Pancreas (tissue), 10 donors: ENCODE results near the gene ANKRD63. TPM values are rescaled to one million over a fixed set of nuclear protein-coding genes. Genes with fewer than 3 reads are reported as not detected.

Source experiments
- ATAC-seq, 4 donors: fragments of 200-7000 bp; cut with Tn5 transposase; one replicate each; pipeline versions ENCODE4 v1.8.0 to v1.9.1; 2020; ENCODE audit warnings: mild to moderate bottlenecking in 4 of 4, moderate library complexity in 4 of 4
- DNase-seq, 6 donors: peaks; one replicate each; pipeline ENCODE4 v3.0.0-alpha.2; 2020
- FAIRE-seq: peaks from 2 replicates; lab custom pipeline; 2012; peaks lifted over from hg19 to GRCh38; lab: Jason Lieb, UNC
- H3K27ac ChIP-seq, 4 donors: fragments of 200-600 bp; sonication (generic); 1 replicate in 3 of 4; 2 replicates in 1 of 4; pipeline versions ENCODE4 v1.5.0 to v1.8.0; 2020
- H3K27me3 ChIP-seq, 4 donors: fragments of 200-600 bp; one replicate each; pipeline ENCODE4 v1.8.0; 2021
- H3K36me3 ChIP-seq, 3 donors: fragments of 200-600 bp; sonication (generic) in 1 of 3; one replicate each; pipeline versions ENCODE4 v1.5.0 to v1.8.0; 2020 to 2021
- H3K4me1 ChIP-seq, 3 donors: fragments of 200-600 bp; one replicate each; pipeline ENCODE4 v1.8.0; 2021
- H3K4me3 ChIP-seq, 4 donors: fragments of 200-600 bp; sonication (generic) in 2 of 4; one replicate each; pipeline versions ENCODE4 v1.5.0 to v1.8.0; 2020 to 2021
- H3K9me3 ChIP-seq, 4 donors: fragments of 200-600 bp; one replicate each; pipeline ENCODE4 v1.8.0; 2021
- CTCF ChIP-seq, 4 donors: fragments of 200-600 bp; sonication (generic) in 3 of 4; IDR thresholded peaks; one replicate each; pipeline versions ENCODE4 v1.5.0 to v1.8.0; 2021; ENCODE audit warnings: antibody characterized with exemption in 4 of 4
- WGBS, 2 donors: extraction: QIAGEN DNeasy Blood & Tissue Kit; methylation state at CpG; one replicate each; pipeline ENCODE4 v1.1.7; 2013; 5-methylcytosine and 5-hydroxymethylcytosine counted together
- intact Hi-C, 3 donors: fragments of 100-400 bp; cut with DNase I; formaldehyde crosslinking; loops; one replicate each; pipeline versions ENCODE4 v1.11.1 to v1.14.2; 2022
- polyA plus RNA-seq, 2 donors: library from polyadenylated mRNA; stranded (reverse); fragments of 200-250 nt; gene quantifications; one replicate each; pipeline ENCODE4 v1.2.3, GENCODE V29; 2013
- total RNA-seq, 6 donors: library from RNA; stranded (reverse); fragmentation: NEBNext Ultra II Directional in 4 of 6; extraction: Animal tissue kit (Norgen Biotek cat#: 25700) in 4 of 6; gene quantifications; one replicate each; pipeline versions ENCODE4 v1.2.1 to v1.2.4, GENCODE V29; 2021 to 2023
- donor health status: healthy with polysubstance abuse.
- donor health status: DM: no; HTN: no; CAD: no; lungs with moderate emphysema.
- donor health status: DM: no; HTN: no; CAD: no.
- donor health status: control.
- donor health status: control.
- donor health status: Bipolar disorder and iron deficiency.
- donor health status: DM: yes; HTN: yes; CAD: no.
- donor health status: DM: no; HTN: no; CAD: no.
- donor health status: DM: no; HTN: no; CAD: no.
- donor health status: DM: yes; HTN: yes; CAD: no.

Gene ANKRD63
- total and polyA plus RNA-seq, 8 donors = not detected

GRCh38 chr15:40272485-40273056 lies 10.3 kb downstream of the ANKRD63 start:
- Histone ChIP-seq H3K4me3 (no peak overlapping the region), H3K27me3 (no peaks in the 10 kb centered on the region), H3K27ac (no peak overlapping the region), H3K9me3 (no peaks in the 10 kb centered on the region), H3K4me1 (no peaks in the 10 kb centered on the region), H3K36me3 (no peaks in the 10 kb centered on the region)
- FAIRE-seq (no peak), DNase-seq (peak in 1 of 6 donors; percentile 80), ATAC-seq (peak in 2 of 4 donors; percentile 31 to 46)
- intact Hi-C loops = loop anchor here in 2 of 3 donors (2.0 to 5.0 kb wide), 3 partner anchors 50 to 225 kb away; no protein-coding TSS in a partner anchor
- WGBS, 2 donors = 74 to 77% methylated on average over 20 of the region's 20 CpGs
- TF ChIP-seq CTCF (IDR thresholded peaks at IDR 0.05) = no peak

- intact Hi-C loops = loop anchor here in 2 of 3 donors (2.0 to 5.0 kb wide), 3 partner anchors 50 to 225 kb away; no protein-coding TSS in a partner anchor
Observed at GRCh38 chr15:40271685-40272484, 11.0 kb downstream of the ANKRD63 start.

GRCh38 chr15:40270246-40270995 lies 12.4 kb downstream of the ANKRD63 start:
- Histone ChIP-seq H3K36me3 (peaks cover 0 to 12% (median 0%) of the 10 kb centered on the region in 3 donors), H3K4me1 (no peaks in the 10 kb centered on the region), H3K27me3 (no peaks in the 10 kb centered on the region), H3K9me3 (no peaks in the 10 kb centered on the region), H3K4me3 (no peak overlapping the region), H3K27ac (no peak overlapping the region)
- ATAC-seq (no peak), FAIRE-seq (no peak), DNase-seq (no peak)
- intact Hi-C loops = loop anchor here in 2 of 3 donors (5.0 kb wide), 2 partner anchors 48 to 223 kb away; no protein-coding TSS in a partner anchor
- WGBS, 2 donors = 81 to 86% methylated on average over 11 of the region's 11 CpGs
- no peak for TF ChIP-seq CTCF (IDR thresholded peaks at IDR 0.05)

More at GRCh38 chr15:40271685-40272484, 11.0 kb downstream of the ANKRD63 start:
- H3K9me3 ChIP-seq = no peaks in the 10 kb centered on the region
- H3K27me3 ChIP-seq = no peaks in the 10 kb centered on the region
- no peaks in the 10 kb centered on the region for H3K4me1 ChIP-seq
- no peak overlapping the region for H3K27ac ChIP-seq
- peak in 1 of 6 donors; percentile 81 for DNase-seq
- H3K36me3 ChIP-seq = no peaks in the 10 kb centered on the region
- FAIRE-seq = no peak
- no peak for ATAC-seq
- WGBS, 2 donors = 86 to 87% methylated on average over 25 of the region's 25 CpGs
- TF ChIP-seq CTCF (IDR thresholded peaks at IDR 0.05) = no peak
- H3K4me3 ChIP-seq = no peak overlapping the region

- Histone ChIP-seq H3K36me3 (peaks cover 0 to 16% (median 0%) of the 10 kb centered on the region in 3 donors), H3K27ac (no peak overlapping the region), H3K9me3 (no peaks in the 10 kb centered on the region), H3K4me1 (no peaks in the 10 kb centered on the region), H3K4me3 (no peak overlapping the region), H3K27me3 (no peaks in the 10 kb centered on the region)
- no peak for TF ChIP-seq CTCF (IDR thresholded peaks at IDR 0.05)
- ATAC-seq = no peak
- 78 to 92% methylated on average over 4 of the region's 4 CpGs for WGBS, 2 donors
- no peak for DNase-seq
- intact Hi-C loops = loop anchor here (5.0 kb wide), 3 partner anchors 37 to 222 kb away; no protein-coding TSS in a partner anchor
- no peak for FAIRE-seq
Observed at GRCh38 chr15:40269604-40270003, 13.3 kb downstream of the ANKRD63 start.
